GM19397 (cell line): ENCODE data around the gene EMX1.

Experiments used
- ATAC-seq: cut with Tn5 transposase; IDR thresholded peaks from one replicate; pipeline ENCODE4 v1.9.1; 2021; ENCODE audit warnings: mild to moderate bottlenecking, moderate library complexity; ENCODE audit not compliant: unreplicated experiment

The EMX1 gene

DNA sequence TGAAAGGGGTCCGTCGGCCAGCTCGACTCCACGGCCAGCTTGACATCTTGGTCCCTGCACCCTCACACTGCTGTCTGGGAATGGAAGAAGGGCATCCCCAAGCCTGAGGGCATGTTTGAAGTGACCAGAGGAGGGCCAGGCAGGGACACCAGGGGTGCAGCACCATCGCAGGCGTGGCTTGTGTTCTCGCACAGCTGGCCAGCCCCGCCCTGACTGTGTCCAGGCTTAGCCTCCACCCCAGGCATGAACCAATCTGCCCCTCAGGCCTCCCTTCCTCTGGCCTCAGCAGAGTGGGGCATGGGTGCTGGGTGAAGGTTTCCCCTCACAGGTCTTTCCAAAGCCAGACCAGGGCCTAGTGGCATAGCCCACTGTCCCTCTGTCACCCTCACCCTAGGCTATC, 25.0 kb downstream of the EMX1 start:
- no peak for ATAC-seq

DNA sequence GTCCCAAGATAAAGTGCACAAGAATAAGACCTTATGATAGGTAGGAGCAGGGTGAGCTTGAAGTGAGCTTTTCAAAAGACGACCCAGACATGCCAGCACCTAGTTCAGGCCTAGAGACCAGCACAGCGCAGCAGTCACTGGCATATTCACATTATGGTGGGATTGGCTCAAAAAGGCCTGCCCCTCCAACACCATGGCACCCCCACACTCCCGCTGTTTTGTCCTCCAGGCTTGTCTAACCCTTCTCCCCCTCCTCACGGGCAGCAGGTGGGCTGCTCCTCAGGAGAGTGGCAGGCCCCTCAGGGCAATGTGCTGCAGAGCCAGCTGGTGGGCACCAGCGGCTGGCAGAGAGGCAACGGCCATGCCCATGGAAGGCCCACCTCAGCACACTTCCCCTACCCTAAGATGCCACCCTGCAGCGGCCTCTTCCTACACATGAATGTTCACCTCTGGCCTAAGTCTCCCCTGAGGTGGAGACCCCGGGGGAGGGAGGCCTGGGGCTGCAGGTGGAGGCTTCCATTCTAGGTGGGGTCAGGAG, 25.6 kb downstream of the EMX1 start:
- no peak for ATAC-seq

DNA sequence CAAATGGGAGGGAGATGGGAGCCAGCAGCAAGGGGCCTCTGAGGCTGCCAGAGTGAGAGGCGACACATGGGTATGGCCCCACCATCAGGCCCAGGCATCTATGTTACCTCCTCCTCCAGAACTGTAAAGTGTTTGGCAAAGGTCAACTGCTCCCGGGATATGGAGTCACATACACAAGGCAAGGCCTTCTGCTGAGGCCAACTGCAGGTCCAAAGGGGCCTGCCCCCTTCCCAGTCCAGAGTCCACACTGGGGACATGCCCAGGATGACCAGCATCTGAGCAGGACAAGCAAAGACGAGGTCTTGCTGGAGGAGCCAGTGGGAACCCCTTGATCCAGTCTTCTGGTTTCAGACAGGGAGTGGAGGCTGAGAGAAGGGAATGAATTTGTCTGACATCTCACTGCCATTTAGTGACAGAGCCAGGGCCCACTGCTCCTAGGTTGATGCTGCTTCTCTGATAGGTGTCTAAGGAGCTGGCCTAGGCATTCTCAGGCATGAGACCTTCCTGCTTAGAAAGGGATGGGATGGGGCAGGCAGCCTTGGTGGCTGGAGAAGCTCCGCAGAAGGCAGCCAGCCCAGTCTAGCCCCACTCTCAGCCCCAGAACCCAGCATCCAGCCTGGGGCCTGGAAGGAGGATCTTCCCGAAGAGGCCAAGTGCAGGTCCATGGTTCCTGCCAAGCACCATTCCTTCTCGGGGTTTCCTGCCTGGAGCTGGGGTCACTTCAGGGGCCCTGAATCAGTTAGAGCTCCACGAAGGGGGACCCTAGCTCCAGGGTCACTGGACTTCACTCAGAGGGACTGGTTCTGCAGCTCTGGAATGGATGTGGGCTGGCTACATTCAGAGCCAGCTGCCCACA, 26.4 kb downstream of the EMX1 start:
- no peak for ATAC-seq

DNA sequence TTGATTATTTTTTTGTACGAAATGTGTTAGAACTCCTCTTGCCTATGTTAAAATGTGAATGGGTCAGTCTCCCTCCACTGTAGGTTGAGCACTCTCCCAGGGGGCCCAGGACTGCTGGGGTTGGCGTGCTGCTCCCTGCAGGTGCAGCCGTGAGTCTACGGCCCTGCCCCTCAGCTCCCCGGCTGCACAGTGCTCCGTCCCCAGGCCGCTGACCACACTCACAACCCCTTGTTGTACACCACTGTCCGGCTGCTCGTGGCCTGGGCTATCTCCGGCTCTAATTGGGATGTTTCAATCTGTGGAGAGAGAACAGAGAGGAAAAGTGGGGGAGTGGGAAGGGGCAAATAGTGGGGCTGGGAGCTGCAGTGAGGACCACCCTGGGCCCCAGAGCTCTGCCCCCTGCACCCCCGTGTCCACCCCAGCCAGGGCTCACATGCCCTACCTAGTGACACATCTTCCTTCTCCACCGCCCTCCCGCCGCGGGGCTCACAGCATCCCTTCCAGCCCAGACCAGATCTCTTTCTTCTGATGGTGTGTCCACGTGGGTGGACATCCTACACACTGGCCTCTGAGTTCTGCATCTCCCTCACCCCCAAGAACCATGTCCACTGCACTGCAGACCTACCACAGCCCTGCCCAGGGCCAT, 27.6 kb downstream of the EMX1 start:
- no peak for ATAC-seq

DNA sequence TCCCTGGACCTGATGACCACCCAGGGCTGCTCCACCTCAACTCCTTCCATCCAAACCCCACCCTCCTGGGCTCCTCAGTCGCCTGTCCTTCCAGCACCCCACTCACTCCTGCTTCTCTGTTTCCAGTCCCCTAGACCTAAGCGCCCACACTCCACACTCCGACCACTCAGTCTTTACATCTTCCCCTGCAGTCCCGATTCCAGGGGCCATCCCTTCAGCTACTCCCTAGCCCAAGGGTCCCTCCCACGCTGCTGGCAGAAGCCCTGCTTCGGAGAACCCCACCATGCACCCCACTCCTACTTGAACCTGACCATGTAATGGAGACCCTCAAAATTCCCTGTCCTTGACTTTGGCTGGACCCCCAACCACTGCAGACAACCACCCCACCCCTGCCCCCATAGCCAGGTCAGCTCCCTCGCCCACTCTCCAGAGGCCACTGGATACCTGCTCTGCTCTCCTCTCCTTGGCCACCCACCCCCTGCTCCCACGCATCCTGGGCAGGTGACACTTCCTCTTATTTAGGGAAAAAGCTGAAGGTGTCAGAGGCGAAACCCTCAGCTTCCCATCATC, 28.2 kb downstream of the EMX1 start:
- ATAC-seq: no peak

DNA sequence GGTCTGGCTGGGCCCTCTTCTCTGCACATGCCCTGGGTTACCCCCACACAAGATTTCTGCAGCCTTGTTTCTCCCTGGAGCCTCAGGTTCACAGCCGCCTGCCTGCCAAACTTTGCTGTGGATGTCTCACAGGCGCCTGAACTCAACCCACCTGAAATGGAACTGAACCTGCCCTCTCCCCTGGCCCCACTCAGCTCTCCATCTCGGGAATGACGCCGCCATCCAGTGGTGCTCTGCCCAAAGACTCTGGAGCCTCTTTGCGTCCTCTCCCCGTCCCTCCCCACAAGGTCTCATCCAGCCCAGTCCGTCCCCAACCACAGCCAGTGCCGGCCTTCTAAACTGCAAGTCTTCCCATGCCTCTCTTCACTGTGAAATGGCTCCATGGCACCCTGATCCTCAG, 29.1 kb downstream of the EMX1 start:
- ATAC-seq: no peak

DNA sequence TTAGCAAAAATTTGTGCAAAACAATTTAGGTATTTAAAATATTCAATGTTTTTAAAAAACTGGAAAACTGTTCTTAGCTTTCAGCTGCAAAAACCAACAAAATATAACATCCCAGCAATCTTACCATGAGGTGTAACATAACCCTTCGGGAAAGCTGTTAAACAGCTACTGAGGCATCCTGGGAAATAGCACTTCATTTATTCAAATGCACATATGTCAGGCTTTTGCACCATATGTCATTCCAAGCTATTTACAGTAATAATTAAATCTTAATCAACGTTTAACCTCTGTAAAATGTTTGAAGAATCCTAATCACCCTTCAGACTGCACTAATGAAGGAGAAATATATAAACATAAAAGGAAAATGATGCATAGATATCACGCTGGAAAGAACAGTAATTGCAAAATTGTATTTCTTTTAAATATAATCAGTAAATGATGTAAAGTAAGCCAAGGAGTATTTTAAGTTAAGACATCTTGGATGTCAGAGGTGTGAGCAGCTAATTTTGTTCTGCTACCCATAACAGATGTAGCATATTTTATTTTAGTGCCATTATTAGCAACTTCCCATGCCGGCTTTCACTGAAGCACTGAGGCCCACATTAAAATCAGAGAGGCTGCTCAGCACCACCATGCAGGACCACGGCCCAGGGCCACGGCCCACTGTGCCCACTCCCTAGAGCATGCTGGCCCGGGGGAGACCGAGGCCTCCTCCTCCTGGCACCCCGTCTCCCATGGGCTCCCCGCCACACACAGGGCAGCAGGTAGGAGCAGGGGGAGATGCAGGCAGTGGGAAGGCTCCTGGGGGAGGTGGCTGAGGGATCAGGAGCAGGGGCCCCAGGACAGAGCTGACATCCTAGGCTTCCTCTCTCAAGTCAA, 30.9 kb downstream of the EMX1 start:
- ATAC-seq: no peak

DNA sequence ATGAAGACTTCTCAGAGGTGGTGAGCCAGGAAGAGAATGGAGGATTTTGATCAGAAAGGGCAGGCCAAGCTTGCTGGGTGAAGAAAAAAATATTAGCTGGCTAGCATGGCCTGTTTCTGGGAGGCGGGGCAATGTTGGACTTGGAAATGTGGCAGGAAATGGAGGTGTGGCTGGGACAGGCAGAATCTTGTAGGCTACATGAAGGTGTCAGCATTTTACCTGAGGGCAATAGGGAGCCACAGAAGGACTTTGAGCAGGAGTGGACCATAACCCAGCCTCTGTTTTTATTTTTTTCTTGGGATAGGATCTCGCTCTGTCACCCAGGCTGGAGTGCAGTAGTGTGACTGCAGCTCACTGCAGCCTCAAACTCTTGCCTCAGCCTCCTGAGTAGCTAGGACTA, 31.7 kb downstream of the EMX1 start:
- ATAC-seq: no peak

DNA sequence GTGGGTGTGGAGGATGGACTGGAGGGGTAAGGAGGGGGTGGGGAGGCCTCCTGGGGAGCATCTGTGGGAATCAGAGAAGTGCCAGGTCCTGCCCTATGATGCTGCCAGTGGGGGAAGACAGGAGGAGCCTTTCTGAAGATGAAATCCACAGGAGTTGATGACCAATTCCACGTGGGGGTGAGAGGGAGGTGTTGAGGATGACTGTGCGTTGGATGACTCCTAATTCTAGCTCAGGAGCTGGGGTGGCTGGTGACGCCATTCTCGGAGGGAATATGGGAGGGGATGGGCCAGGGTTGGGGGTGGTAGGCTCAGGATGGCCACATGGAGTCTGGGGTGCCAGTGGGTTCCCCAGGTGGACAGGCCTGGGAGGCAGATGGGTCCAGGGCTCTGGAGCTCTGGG, 32.3 kb downstream of the EMX1 start:
- no peak for ATAC-seq

DNA sequence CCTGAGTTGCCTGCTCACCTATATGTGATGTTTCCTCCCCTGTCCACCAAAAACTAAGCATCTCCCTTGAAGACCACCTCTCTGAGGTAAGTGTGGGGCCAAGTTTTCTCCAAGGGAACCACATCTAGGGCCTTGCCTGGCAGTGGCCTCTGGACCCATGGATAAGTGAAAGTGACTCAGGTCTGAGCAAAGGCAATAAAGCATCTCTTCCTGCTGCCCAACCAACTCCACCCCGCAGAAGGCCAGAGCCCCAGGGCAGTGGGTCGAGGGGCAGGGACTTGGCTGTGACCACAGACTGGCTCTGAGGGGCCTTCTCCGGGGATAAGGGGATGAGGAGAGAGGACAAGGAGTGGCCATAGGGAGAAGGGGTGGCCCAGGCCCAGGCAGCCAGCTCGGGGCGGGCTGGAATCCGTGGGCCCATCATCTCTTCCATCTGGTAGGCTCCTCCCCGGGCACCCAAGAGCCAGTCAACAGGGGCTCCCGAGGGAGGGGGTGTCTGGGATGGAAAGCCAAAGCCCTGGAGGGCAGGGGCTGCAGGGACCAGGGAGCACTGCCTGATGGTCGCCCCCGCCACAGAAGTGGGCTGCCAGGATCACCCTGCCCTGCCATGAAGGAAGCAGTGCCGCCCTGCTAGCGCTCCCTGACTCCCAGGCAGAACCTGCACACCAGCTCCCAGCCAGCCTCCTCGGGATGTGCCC, 33.4 kb downstream of the EMX1 start:
- ATAC-seq: no peak

DNA sequence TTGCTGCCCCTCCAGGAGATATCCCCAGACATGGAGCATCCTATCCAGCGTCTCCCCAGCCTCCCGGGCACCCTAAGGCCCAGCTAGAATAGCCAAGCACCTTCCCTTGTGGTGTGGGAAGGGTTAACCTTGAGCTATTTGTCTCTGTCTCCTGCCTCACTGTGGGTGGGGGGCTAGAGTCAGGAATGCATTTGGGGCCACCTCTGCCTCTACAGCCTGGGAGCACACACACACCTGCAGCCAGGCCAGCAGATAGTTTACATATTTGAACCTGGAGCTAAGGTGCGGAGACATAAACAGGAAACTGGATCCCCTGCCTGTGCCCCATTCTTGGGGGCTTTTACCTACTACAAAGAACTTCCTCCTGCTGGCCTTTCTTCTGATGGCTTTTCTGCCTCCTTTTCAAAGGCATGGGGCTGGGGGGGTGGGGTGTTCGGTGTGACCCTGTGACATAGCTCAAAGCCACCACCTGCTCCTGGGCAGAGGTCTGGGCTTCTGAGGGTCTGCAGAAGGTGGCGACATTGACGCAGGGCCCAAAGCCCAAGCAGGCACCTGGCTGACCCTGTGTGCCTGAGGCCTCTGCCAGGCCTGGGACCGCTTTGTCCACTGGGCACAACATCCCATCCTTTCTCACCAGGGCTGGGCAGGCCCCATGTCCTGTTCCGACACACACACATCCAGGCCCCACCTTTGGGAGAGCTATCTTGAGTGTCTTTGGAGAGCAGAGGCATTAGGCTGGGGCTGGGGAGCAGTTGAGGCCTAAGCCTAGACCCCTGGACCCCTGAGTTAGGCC, 34.2 kb downstream of the EMX1 start:
- ATAC-seq: no peak

DNA sequence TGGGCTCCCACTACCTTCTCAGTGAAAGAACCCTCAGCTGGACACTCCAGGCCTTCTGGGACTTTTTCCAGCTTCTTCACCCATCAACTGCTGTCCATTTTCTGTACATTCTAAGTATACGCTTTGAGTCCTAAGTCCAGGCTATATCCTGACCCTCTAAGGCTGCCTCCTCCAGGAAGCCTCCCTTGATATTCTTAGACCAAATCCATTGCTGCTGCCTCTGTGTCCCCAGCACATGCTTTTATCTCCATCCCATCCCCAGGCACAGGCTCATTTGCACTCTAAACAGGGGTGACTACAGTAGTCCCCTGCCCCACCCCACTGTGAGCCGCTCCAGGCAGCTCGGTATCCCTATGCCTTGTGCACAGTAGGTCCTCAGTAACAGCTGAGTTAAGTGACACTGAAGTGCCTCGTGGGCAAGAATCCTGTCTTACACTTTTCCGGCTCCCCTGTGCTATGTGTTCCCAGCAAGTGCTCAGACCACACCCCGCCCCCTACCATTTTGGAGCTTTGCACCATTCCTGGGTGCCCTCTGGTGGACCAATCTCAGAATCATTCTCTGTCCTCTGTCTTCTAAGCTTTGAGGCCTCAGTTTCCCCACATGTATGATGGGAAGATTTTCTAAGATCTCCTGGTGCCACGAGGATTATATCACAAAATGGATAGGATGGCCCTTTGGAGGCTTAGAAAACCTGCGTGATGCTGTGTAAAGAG, 34.9 kb downstream of the EMX1 start:
- ATAC-seq: no peak

DNA sequence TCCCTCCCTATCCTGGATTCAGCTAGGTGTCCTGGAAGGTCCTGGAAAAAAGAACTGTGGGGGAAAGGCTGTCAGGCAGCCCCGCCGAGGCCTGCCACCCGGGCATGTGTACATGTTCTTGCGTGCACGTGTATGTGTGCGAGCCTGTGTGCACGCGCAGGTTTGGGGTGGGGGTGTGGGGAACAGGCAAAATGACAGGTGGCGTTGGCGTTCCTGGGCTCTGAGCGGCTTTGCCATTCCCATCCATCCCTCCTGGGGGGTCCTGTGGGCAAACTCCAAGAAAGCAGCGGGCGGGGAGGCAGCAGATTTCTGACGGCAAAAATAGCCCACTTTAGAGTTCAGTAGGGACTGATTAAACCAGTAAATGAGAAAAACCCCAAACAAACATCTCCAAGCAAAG, 35.6 kb downstream of the EMX1 start:
- ATAC-seq: no peak

DNA sequence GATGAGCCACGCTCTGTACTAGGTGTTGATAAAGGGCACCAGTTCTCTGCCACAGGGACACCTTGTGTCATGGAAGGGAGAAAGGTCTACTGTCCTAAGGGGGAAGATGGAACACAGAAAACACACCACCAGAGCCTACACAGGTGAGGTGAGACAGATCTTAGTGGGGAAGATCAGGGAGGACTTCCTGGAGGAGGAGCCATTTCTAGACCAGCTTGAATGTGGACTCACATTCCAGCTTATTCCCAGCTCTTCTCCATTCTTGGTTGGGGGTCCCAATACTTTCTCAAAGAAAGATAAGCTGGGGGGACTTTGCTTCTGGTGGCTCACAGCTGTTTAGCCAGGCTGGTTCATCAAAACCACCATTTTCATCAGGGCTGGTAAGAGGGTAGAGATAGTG, 36.2 kb downstream of the EMX1 start:
- ATAC-seq: no peak

DNA sequence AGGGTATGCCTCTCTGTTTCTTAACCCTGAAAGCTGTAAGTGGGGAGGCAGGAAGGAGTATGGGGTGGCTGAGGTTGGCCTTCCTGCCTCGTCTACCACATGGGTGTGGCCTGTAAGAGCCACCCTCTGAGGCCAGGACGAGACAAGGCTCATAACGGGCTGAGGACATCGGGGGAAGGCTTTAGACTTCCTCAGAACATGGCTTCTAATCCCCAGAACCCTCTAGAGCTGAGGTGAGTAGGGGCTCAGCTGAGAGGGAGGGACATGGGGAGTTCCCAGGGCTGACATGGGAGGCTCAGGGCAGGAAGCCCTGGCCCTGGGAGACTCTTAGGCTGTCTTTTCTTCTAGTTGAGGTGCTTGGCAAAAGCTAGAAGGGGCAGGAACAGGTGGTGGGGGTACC, 36.7 kb downstream of the EMX1 start:
- ATAC-seq: no peak

DNA sequence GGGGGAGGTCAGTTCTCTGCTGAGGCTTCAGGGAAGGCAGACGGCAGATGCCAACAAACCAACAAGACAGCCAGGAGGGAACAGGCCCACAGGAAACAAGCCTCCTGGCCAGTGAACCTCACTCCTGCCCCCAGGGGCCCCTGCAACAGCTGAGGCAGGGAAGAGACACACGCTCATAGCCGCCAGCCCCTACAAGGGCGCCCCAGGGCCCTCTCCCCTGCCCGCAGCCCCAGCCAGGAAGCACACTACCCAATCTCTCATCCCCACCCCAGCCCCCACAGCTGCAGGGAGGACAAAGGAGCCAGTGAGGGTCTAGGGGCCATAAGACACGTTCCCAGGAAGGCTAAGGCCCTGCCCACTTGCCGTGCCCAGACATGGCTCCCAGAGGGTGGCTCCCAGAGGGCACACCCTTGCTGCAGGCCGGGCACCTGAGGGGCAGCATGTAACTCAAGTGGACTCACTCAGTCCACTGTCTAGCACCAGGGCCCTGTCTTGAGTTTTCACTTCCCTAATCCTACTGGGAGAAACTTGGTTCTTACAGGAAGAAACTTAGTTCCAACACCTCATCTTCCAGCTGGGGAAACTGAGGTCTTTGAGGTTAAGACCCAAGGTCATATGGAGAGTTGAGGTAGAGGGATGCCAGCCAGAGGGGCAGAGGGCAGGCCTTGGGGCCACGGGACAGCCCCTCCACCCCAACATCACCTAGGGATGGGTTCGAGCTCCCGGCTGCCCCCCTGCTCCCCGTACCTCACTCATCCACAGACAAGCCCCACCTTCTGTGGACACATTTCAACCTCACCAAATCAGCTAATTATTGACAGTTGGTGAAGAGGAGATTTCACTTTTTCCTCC, 37.3 kb downstream of the EMX1 start:
- no peak for ATAC-seq

DNA sequence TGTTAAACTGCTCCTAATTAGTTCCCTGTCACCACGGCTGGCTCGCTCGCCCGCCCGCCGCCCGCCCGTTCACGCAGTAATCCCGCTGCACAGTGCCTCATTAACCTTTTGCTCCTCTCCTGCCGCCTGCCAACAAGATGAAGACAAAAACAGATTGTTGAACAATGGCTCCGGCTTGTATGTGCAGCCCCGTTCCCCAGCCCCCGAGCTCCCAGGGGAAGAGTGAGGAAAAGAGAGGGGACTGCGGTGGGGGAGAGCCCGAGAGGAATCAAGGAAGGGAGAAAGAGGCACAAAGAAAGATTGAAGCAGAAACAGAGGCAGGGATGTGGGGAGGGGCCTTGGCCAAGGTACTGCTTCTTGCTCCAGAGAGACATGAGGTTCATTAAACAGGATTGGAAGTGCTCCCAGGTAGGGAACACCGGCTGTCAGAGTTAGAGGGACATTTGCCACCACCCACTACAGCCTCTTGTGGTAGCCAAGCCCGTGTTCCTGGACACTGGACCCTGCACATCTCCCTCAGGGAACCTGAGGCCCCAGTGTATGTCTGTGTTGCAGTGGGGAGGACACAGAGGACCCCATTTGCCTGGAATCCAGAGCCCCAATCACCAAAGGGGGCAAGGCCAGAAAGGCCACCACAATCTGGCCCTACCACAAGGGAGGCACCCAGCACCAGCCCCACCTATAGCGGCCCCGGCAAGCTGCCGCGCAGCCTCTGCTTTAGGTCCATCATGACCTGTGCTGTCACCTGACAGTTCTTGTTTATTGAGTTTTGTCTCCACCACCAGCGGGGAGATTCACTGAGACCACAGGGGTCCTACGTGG, 38.1 kb downstream of the EMX1 start:
- ATAC-seq: no peak
